Right lobe of liver (tissue), 4 donors: ENCODE data around the gene SPATA6L.

Source experiments
- CTCF ChIP-seq, 4 donors: fragments of 200-600 bp in 3 of 4; fragments of 450-650 bp in 1 of 4; IDR thresholded peaks; one replicate each; pipeline versions ENCODE4 v1.5.1 to v1.8.0; 2016 to 2022; ENCODE audit warnings: antibody characterized with exemption in 4 of 4, mild to moderate bottlenecking in 2 of 4
- POLR2A ChIP-seq: fragments of 450-650 bp; IDR thresholded peaks from one replicate; pipeline ENCODE4 v1.6.1; 2017; ENCODE audit warnings: antibody characterized with exemption, mild to moderate bottlenecking
- donor health status: DM: no; HTN: no; CAD: no.
- donor health status: DM: no; HTN: no; CAD: no.
- donor health status: DM: no; HTN: yes; CAD: no.

GRCh38 chr9:4614627-4615026, 51.7 kb downstream of the SPATA6L start:
- TF ChIP-seq CTCF (IDR thresholded peaks at IDR 0.05): no peak
- TF ChIP-seq POLR2A: no peak
